PC-9 (cell line): ENCODE results near the gene LAMB4. TPM values are rescaled to one million over a fixed set of nuclear protein-coding genes. Genes with fewer than 3 reads are reported as not detected.

Experiments
- BruUV-seq: library from RNA; stranded (reverse); fragments of 400-500 nt; replicated peaks from 2 replicates; lab custom pipeline; 2021; lab: Mats Ljungman, UMichigan
- CTCF ChIA-PET: fragments of 300-600 bp; sonication (Branson Sonifier 250); formaldehyde crosslinking; loops from one replicate; lab custom pipeline; 2022; ENCODE audit warnings: antibody characterized with exemption; lab: Charles Lee
- POLR2A ChIA-PET: fragments of 300-600 bp; sonication (Branson Sonifier 250); formaldehyde crosslinking; loops from one replicate; lab custom pipeline; 2022; ENCODE audit warnings: antibody characterized with exemption; ENCODE audit not compliant: unreplicated experiment; lab: Charles Lee
- DNase-seq, 2 experiments: peaks; one replicate each; pipeline versions ENCODE4 v3.0.0 to v3.0.0-alpha.2; 2015 to 2022; ENCODE audit warnings: mixed read lengths in 1 of 2
- H2AFZ ChIP-seq: fragments of 200-600 bp; sonication (generic); 2 replicates; pipeline ENCODE4 v1.8.1; 2017; ENCODE audit warnings: antibody characterized with exemption
- H3F3A ChIP-seq: fragments of 200-600 bp; sonication (generic); 2 replicates; pipeline ENCODE4 v1.8.1; 2017; ENCODE audit warnings: antibody characterized with exemption, mild to moderate bottlenecking, low read depth; ENCODE audit not compliant: insufficient read depth
- H3K27ac ChIP-seq: fragments of 200-600 bp; sonication (generic); 2 replicates; pipeline ENCODE4 v1.6.1; 2016; ENCODE audit warnings: mixed run types
- H3K27me3 ChIP-seq: fragments of 200-600 bp; sonication (generic); 2 replicates; pipeline ENCODE4 v1.6.1; 2016; ENCODE audit warnings: low read depth, mixed run types; ENCODE audit not compliant: insufficient read depth
- H3K36me3 ChIP-seq: fragments of 200-600 bp; sonication (generic); 2 replicates; pipeline ENCODE4 v1.6.1; 2016; ENCODE audit warnings: low read depth, mixed run types
- H3K4me1 ChIP-seq: fragments of 200-600 bp; sonication (generic); replicated peaks from 2 replicates; pipeline ENCODE4 v1.6.1; 2016; ENCODE audit warnings: mixed run types; ENCODE audit not compliant: insufficient read depth
- H3K4me2 ChIP-seq: fragments of 200-600 bp; sonication (generic); 2 replicates; pipeline ENCODE4 v1.6.1; 2017; ENCODE audit warnings: mixed run types
- H3K4me3 ChIP-seq: fragments of 200-600 bp; sonication (generic); 2 replicates; pipeline ENCODE4 v1.6.1; 2016; ENCODE audit warnings: mixed run types
- H3K79me2 ChIP-seq: fragments of 200-600 bp; sonication (generic); 2 replicates; pipeline ENCODE4 v1.6.1; 2017; ENCODE audit warnings: low read depth, mixed run types
- H3K9me2 ChIP-seq: fragments of 200-600 bp; sonication (generic); 2 replicates; pipeline ENCODE4 v1.8.1; 2017; ENCODE audit warnings: mild to moderate bottlenecking; ENCODE audit not compliant: insufficient read depth
- H3K9me3 ChIP-seq: fragments of 200-600 bp; sonication (generic); 2 replicates; pipeline ENCODE4 v1.8.1; 2016; ENCODE audit warnings: low read depth; ENCODE audit not compliant: insufficient read depth
- H4K20me1 ChIP-seq: fragments of 200-600 bp; sonication (generic); 2 replicates; pipeline ENCODE4 v1.8.1; 2017; ENCODE audit not compliant: insufficient read depth
- CTCF ChIP-seq: fragments of 200-600 bp; sonication (generic); conservative IDR thresholded peaks from 2 replicates; pipeline ENCODE4 v1.6.1; 2017; ENCODE audit warnings: mixed run types, antibody characterized with exemption, mild to moderate bottlenecking, moderate library complexity
- EZH2 ChIP-seq: fragments of 200-600 bp; sonication (generic); IDR thresholded peaks from 2 replicates; pipeline ENCODE4 v1.8.0; 2017; ENCODE audit warnings: antibody characterized with exemption, low read depth
- intact Hi-C: fragments of 100-400 bp; cut with micrococcal nuclease; formaldehyde crosslinking; loops from one replicate; pipeline ENCODE4 v1.10.0; 2022; ENCODE audit not compliant: unreplicated experiment
- total RNA-seq: library from RNA; stranded (reverse); gene quantifications from 2 replicates; pipeline ENCODE4 v1.2.3, GENCODE V29; 2021

LAMB4 gene
- total RNA-seq, 1 experiment from 2014 or later, result 0.83 TPM

GRCh38 chr7:108147031-108147563, 16.9 kb upstream of the LAMB4 start:
- Histone ChIP-seq H3K79me2 (no peaks in the 10 kb centered on the region), H3K4me2 (no peak overlapping the region), H3F3A (no peaks in the 10 kb centered on the region), H3K9me3 (no peaks in the 10 kb centered on the region), H3K4me1 (no peaks in the 10 kb centered on the region), H4K20me1 (no peaks in the 10 kb centered on the region), H3K27ac (no peak overlapping the region), H3K9me2 (no peaks in the 10 kb centered on the region), H3K36me3 (no peaks in the 10 kb centered on the region), H3K4me3 (no peak overlapping the region), H3K27me3 (no peaks in the 10 kb centered on the region), H2AFZ (no peak overlapping the region)
- ChIA-PET POLR2A (no interaction called here), CTCF (interaction anchor here (0.6 to 1.3 kb wide), 3 partner anchors 33 to 718 kb away, joined by 3 to 5 read pairs (median 3); no protein-coding TSS in a partner anchor)
- DNase-seq, result no peak
- intact Hi-C loops, result loop anchor here (2.0 to 10.0 kb wide), 5 partner anchors 255 to 1202 kb away; partner anchors contain the start of genes CBLL1 and DLD
- BruUV-seq, result no TSS peak
- no peak for TF ChIP-seq CTCF
- TF ChIP-seq EZH2, result no peak

- no peaks in the 10 kb centered on the region for H3F3A ChIP-seq
- ChIA-PET CTCF (interaction anchor here (0.5 to 1.3 kb wide), 12 partner anchors 32 to 1969 kb away, joined by 3 to 15 read pairs (median 3); no protein-coding TSS in a partner anchor), POLR2A (no interaction called here)
- TF ChIP-seq CTCF (peak; percentile 89), EZH2 (no peak)
- BruUV-seq, result no TSS peak
- H3K4me2 ChIP-seq, result 0 out of 2 replicates have a peak overlapping the region, but pooled peaks have one; percentile 38
- H4K20me1 ChIP-seq, result no peaks in the 10 kb centered on the region
- DNase-seq, result peak; percentile 70 to 71
- intact Hi-C loops, result loop anchor here (1.0 to 10.0 kb wide), 8 partner anchors 150 to 1201 kb away; partner anchors contain the start of genes CBLL1 and DLD
- H3K9me3 ChIP-seq, result no peaks in the 10 kb centered on the region
- H3K36me3 ChIP-seq, result no peaks in the 10 kb centered on the region
- H3K27me3 ChIP-seq, result no peaks in the 10 kb centered on the region
- no peak overlapping the region for H3K4me3 ChIP-seq
- no peaks in the 10 kb centered on the region for H3K9me2 ChIP-seq
- no peaks in the 10 kb centered on the region for H3K79me2 ChIP-seq
- H3K4me1 ChIP-seq, result no peaks in the 10 kb centered on the region
- H3K27ac ChIP-seq, result no peak overlapping the region
- no peak overlapping the region for H2AFZ ChIP-seq
Observed at GRCh38 chr7:108146070-108146842, 16.1 kb upstream of the LAMB4 start.

DNA sequence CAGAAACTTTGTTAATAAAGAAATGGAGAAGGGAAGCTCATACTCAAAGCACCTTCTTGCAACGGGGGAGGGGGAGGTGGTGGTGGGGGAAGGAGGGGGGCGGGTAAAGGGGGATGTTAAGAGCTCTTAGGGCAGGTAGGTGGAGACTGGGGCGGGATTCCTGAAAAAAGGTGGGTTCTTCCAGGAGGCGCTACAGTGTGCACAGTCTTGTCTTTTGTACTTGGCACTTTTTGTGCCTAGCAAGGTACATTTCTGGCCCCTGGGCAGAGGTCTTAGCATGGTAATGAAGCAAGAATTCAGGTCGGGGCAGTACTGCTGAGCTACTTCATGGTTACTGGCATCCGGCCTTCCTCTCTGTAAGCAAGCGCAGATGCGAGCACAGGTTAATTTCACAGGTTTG, 15.2 kb upstream of the LAMB4 start:
- CTCF ChIA-PET, result interaction anchor here (0.6 to 1.2 kb wide), 8 partner anchors 115 to 403 kb away, joined by 3 to 24 read pairs (median 3); no protein-coding TSS in a partner anchor
- no TSS peak for BruUV-seq
- H3K4me2 ChIP-seq, result no peak overlapping the region

More for the DNA sequence above, 15.2 kb upstream of the LAMB4 start:
- H3K4me1 ChIP-seq, result no peaks in the 10 kb centered on the region
- H3K36me3 ChIP-seq, result no peaks in the 10 kb centered on the region
- H4K20me1 ChIP-seq, result no peaks in the 10 kb centered on the region
- no peaks in the 10 kb centered on the region for H3K9me2 ChIP-seq
- TF ChIP-seq CTCF (no peak), EZH2 (no peak)
- no peaks in the 10 kb centered on the region for H3K27me3 ChIP-seq
- no peak overlapping the region for H3K4me3 ChIP-seq
- H3F3A ChIP-seq, result no peaks in the 10 kb centered on the region
- no peak for DNase-seq
- POLR2A ChIA-PET, result no interaction called here
- intact Hi-C loops, result loop anchor here (5.0 to 10.0 kb wide), 4 partner anchors 253 to 1201 kb away; partner anchors contain the start of genes CBLL1 and DLD
- no peaks in the 10 kb centered on the region for H3K9me3 ChIP-seq
- no peak overlapping the region for H2AFZ ChIP-seq
- H3K79me2 ChIP-seq, result no peaks in the 10 kb centered on the region
- H3K27ac ChIP-seq, result no peak overlapping the region
